HepG2 (cell line): Measurements from ENCODE around the gene PHLDB1. TPM values are rescaled to one million over a fixed set of nuclear protein-coding genes. Genes with fewer than 3 reads are reported as not detected.

Source experiments
- NFE2 ChIP-seq: sonication (generic); formaldehyde crosslinking; IDR thresholded peaks from 2 replicates; pipeline ENCODE4 v1.4.0; 2020; ENCODE audit warnings: missing genetic modification reagents
- PHF20 ChIP-seq: sonication (generic); formaldehyde crosslinking; IDR thresholded peaks from 2 replicates; pipeline ENCODE4 v1.5.0; 2020; ENCODE audit warnings: mild to moderate bottlenecking, missing genetic modification reagents
- RARA ChIP-seq: IDR thresholded peaks from 2 replicates; pipeline ENCODE4 v1.6.1; 2016; ENCODE audit warnings: missing genetic modification reagents, missing compliant biosample characterization
- RBM39 ChIP-seq: fragments of 200-400 bp; formaldehyde crosslinking; IDR thresholded peaks from one replicate; pipeline ENCODE4 v1.6.1; 2018; ENCODE audit warnings: antibody characterized with exemption, mild to moderate bottlenecking, low read depth, low read length; ENCODE audit not compliant: poor library complexity, severe bottlenecking
- SNRNP70 ChIP-seq: fragments of 200-400 bp; formaldehyde crosslinking; IDR thresholded peaks from 2 replicates; pipeline ENCODE4 v1.6.1; 2017; ENCODE audit warnings: mild to moderate bottlenecking, low read depth, low read length, moderate library complexity
- SRY ChIP-seq: sonication (generic); formaldehyde crosslinking; IDR thresholded peaks from 2 replicates; pipeline ENCODE4 v1.8.0; 2022; ENCODE audit warnings: mild to moderate bottlenecking, missing genetic modification reagents
- XRCC5 ChIP-seq: fragments of 200-400 bp; formaldehyde crosslinking; optimal IDR thresholded peaks from 2 replicates; pipeline ENCODE3; 2017; ENCODE audit warnings: mild to moderate bottlenecking, low read length
- ZBTB20 ChIP-seq: sonication (generic); formaldehyde crosslinking; IDR thresholded peaks from 2 replicates; pipeline ENCODE4 v1.8.1; 2023; ENCODE audit warnings: missing genetic modification reagents, low read depth, mild to moderate bottlenecking, borderline replicate concordance
- ZNF7 ChIP-seq: IDR thresholded peaks from 2 replicates; pipeline ENCODE4 v1.6.1; 2016; ENCODE audit warnings: missing biosample characterization, missing genetic modification reagents
- ZNF773 ChIP-seq: sonication (generic); formaldehyde crosslinking; IDR thresholded peaks from 2 replicates; pipeline ENCODE4 v1.4.0; 2020; ENCODE audit warnings: missing genetic modification reagents, borderline replicate concordance
- ZNF777 ChIP-seq: sonication (generic); formaldehyde crosslinking; IDR thresholded peaks from 2 replicates; pipeline ENCODE4 v1.4.0; 2020; ENCODE audit warnings: missing genetic modification reagents
- ZNF781 ChIP-seq: sonication (generic); formaldehyde crosslinking; IDR thresholded peaks from 2 replicates; pipeline ENCODE4 v1.5.1; 2020; ENCODE audit warnings: borderline replicate concordance, mild to moderate bottlenecking, missing genetic modification reagents; ENCODE audit errors: not compliant biosample characterization
- polyA plus RNA-seq, 8 experiments: library from polyadenylated mRNA; depleted of rRNA in 3 of 8; stranded (reverse) in 7 of 8; unstranded in 1 of 8; fragments of >200 nt; fragmentation: Illumina TruSeq in 4 of 8; extraction: Trizol in 4 of 8; gene quantifications; 2 replicates each; pipeline versions ENCODE4 v1.2.1 to v1.2.3, GENCODE V29; 2011 to 2016; ENCODE audit warnings: low read depth in 4 of 8, missing spikeins in 1 of 8, mixed read lengths in 1 of 8; ENCODE audit not compliant: insufficient read depth in 1 of 8
- total RNA-seq, 5 experiments: library from RNA; depleted of rRNA; stranded (reverse); fragments of >200 nt; fragmentation: Illumina TruSeq; extraction: Trizol; gene quantifications; 2 replicates each; pipeline ENCODE4 v1.2.3, GENCODE V29; 2016; ENCODE audit warnings: low read depth in 1 of 5
- TF ChIP-seq, protein P1 (sequence below): sonication (generic); formaldehyde crosslinking; IDR thresholded peaks from 2 replicates; pipeline ENCODE4 v1.4.0; 2020; ENCODE audit warnings: low read depth, missing genetic modification reagents
- TF ChIP-seq, protein P2 (sequence below): sonication (generic); formaldehyde crosslinking; IDR thresholded peaks from 2 replicates; pipeline ENCODE4 v1.5.0; 2020; ENCODE audit warnings: missing genetic modification reagents, mild to moderate bottlenecking, borderline replicate concordance
- TF ChIP-seq, protein P3 (sequence below): sonication (generic); formaldehyde crosslinking; IDR thresholded peaks from 2 replicates; pipeline ENCODE4 v1.4.0; 2020; ENCODE audit warnings: mild to moderate bottlenecking, missing genetic modification reagents, borderline replicate concordance
- TF ChIP-seq, protein P4 (sequence below): sonication (generic); formaldehyde crosslinking; IDR thresholded peaks from 2 replicates; pipeline ENCODE4 v1.5.1; 2020; ENCODE audit warnings: missing genetic modification reagents, mild to moderate bottlenecking, borderline replicate concordance
- TF ChIP-seq, protein P5 (sequence below): sonication (generic); formaldehyde crosslinking; IDR thresholded peaks from 2 replicates; pipeline ENCODE4 v1.4.0; 2020; ENCODE audit warnings: mild to moderate bottlenecking, missing genetic modification reagents

PHLDB1 gene
- total and polyA plus RNA-seq, 2 of the 13 experiments (the other 11 are each of a cell fraction or from before 2014, with no cell fraction given) = 13.8 to 14.2 TPM

DNA sequence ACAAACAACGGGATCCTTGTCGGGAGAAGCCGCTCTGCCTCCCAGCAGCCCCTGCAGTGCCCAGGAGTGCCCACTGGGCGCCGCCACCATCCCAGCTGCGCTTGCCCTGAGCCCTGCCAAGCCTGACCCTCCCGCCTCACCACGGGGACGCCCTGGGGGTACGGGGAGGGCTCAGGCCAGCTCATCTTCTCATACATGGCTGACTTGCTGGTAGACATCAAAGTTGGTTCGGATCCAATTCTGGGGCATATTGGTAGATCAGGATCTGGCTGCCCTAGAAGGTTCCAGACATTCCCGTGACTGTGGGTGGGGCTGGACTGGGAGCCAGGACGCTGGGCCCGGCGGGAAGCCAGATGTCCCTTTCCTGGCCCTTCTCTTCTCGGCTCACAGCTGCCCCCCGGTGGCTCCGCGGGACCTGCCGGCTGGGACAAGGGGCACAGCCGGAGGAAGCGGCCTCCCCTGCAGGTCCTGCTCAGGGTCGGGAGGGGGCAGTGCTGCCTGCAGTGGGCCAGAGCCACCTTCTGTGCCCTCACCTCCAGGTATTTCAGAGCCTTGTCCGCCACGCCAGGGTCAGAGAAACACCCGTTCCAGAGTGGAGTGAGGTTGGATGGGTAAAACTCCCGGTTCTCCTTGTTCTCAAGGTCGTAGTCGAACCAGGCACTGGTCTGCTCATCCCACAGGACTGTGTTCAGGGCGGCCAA, 82.6 kb downstream of the PHLDB1 start (continued):
- TF ChIP-seq, protein P1, sequence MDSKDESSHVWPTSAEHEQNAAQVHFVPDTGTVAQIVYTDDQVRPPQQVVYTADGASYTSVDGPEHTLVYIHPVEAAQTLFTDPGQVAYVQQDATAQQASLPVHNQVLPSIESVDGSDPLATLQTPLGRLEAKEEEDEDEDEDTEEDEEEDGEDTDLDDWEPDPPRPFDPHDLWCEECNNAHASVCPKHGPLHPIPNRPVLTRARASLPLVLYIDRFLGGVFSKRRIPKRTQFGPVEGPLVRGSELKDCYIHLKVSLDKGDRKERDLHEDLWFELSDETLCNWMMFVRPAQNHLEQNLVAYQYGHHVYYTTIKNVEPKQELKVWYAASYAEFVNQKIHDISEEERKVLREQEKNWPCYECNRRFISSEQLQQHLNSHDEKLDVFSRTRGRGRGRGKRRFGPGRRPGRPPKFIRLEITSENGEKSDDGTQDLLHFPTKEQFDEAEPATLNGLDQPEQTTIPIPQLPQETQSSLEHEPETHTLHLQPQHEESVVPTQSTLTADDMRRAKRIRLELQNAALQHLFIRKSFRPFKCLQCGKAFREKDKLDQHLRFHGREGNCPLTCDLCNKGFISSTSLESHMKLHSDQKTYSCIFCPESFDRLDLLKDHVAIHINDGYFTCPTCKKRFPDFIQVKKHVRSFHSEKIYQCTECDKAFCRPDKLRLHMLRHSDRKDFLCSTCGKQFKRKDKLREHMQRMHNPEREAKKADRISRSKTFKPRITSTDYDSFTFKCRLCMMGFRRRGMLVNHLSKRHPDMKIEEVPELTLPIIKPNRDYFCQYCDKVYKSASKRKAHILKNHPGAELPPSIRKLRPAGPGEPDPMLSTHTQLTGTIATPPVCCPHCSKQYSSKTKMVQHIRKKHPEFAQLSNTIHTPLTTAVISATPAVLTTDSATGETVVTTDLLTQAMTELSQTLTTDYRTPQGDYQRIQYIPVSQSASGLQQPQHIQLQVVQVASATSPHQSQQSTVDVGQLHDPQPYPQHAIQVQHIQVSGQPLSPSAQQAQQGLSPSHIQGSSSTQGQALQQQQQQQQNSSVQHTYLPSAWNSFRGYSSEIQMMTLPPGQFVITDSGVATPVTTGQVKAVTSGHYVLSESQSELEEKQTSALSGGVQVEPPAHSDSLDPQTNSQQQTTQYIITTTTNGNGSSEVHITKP (CRISPR knock-in tag) = no peak; the same call in 1 of the 2 replicates
- TF ChIP-seq PHF20 (0 out of 2 replicates have a peak, but pooled peaks have one; percentile 49), ZNF777 (CRISPR knock-in tag) (peak; percentile 63; the same call in 1 of the 2 replicates), ZNF7 (CRISPR knock-in tag) (no peak), XRCC5 (peak; percentile 96), ZNF773 (no peak), ZBTB20 (CRISPR knock-in tag) (no peak; the same call in 1 of the 2 replicates), SNRNP70 (no peak), RBM39 (no peak), NFE2 (no peak), ZNF781 (peak; percentile 60), RARA (peak; percentile 21; the same call in 1 of the 2 replicates), SRY (CRISPR knock-in tag) (0 out of 2 replicates have a peak, but pooled peaks have one; percentile 60)
- TF ChIP-seq, protein P2, sequence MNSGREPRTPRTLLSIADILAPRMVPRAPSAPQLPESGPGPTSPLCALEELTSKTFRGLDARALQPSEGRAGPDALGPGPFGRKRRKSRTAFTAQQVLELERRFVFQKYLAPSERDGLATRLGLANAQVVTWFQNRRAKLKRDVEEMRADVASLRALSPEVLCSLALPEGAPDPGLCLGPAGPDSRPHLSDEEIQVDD (CRISPR knock-in tag) = peak; percentile 74; the same call in 1 of the 2 replicates
- TF ChIP-seq, protein P3, sequence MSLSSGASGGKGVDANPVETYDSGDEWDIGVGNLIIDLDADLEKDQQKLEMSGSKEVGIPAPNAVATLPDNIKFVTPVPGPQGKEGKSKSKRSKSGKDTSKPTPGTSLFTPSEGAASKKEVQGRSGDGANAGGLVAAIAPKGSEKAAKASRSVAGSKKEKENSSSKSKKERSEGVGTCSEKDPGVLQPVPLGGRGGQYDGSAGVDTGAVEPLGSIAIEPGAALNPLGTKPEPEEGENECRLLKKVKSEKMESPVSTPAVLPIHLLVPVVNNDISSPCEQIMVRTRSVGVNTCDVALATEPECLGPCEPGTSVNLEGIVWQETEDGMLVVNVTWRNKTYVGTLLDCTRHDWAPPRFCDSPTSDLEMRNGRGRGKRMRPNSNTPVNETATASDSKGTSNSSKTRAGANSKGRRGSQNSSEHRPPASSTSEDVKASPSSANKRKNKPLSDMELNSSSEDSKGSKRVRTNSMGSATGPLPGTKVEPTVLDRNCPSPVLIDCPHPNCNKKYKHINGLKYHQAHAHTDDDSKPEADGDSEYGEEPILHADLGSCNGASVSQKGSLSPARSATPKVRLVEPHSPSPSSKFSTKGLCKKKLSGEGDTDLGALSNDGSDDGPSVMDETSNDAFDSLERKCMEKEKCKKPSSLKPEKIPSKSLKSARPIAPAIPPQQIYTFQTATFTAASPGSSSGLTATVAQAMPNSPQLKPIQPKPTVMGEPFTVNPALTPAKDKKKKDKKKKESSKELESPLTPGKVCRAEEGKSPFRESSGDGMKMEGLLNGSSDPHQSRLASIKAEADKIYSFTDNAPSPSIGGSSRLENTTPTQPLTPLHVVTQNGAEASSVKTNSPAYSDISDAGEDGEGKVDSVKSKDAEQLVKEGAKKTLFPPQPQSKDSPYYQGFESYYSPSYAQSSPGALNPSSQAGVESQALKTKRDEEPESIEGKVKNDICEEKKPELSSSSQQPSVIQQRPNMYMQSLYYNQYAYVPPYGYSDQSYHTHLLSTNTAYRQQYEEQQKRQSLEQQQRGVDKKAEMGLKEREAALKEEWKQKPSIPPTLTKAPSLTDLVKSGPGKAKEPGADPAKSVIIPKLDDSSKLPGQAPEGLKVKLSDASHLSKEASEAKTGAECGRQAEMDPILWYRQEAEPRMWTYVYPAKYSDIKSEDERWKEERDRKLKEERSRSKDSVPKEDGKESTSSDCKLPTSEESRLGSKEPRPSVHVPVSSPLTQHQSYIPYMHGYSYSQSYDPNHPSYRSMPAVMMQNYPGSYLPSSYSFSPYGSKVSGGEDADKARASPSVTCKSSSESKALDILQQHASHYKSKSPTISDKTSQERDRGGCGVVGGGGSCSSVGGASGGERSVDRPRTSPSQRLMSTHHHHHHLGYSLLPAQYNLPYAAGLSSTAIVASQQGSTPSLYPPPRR (CRISPR knock-in tag) = no peak; the same call in 1 of the 2 replicates
- TF ChIP-seq, protein P4, sequence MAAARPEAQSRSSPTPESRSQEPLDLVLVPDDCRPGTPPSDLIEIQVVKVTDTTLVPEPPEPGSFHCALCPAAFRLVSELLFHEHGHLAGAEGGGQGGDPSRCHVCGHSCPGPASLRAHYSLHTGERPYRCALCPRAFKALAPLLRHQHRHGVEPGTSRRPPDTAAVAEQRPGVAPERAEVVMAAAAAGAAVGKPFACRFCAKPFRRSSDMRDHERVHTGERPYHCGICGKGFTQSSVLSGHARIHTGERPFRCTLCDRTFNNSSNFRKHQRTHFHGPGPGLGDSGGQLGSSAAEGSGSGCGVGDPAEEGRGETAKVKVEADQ = peak; percentile 66; the same call in 1 of the 2 replicates
- TF ChIP-seq, protein P5, sequence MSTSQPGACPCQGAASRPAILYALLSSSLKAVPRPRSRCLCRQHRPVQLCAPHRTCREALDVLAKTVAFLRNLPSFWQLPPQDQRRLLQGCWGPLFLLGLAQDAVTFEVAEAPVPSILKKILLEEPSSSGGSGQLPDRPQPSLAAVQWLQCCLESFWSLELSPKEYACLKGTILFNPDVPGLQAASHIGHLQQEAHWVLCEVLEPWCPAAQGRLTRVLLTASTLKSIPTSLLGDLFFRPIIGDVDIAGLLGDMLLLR (CRISPR knock-in tag) = no peak
